ENCODE measurements around the gene IMMT.
A peak's percentile ranks its signal among the peaks of the same experiment; 100 is the strongest.

Gene IMMT

GRCh38 chr2:86138736-86139625 lies 56.3 kb downstream of the IMMT start:
- no peak for DNase-seq

- no peak for DNase-seq
Measured at GRCh38 chr2:86136141-86136540, 59.1 kb downstream of the IMMT start.

GRCh38 chr2:86135653-86136052 lies 59.6 kb downstream of the IMMT start:
- no peak for DNase-seq

- DNase-seq, result no peak
Measured at GRCh38 chr2:86134709-86135108, 60.6 kb downstream of the IMMT start.

- DNase-seq, result no peak
Measured at GRCh38 chr2:86124683-86125082, 70.6 kb downstream of the IMMT start.

GRCh38 chr2:86123328-86123925 lies 71.8 kb downstream of the IMMT start:
- no peak for DNase-seq

- DNase-seq, result no peak
Measured at GRCh38 chr2:86118130-86118529, 77.1 kb downstream of the IMMT start.

- DNase-seq, result no peak
Measured at GRCh38 chr2:86107031-86107430, 88.2 kb downstream of the IMMT start.

- DNase-seq, result peak; percentile 95
Measured at GRCh38 chr2:86105969-86106945, 89.0 kb downstream of the IMMT start, which contains the start of gene PTCD3. TSS of gene PTCD3 (plus strand) at chr2:86106235. CDS start at chr2:86106248, 13 bp downstream.

GRCh38 chr2:86105252-86105968 lies 89.9 kb downstream of the IMMT start, which contains the start of gene POLR1A:
TSS of gene POLR1A (minus strand) at chr2:86105886. CDS start at chr2:86105776, 110 bp downstream.
- peak; percentile 77 for DNase-seq

GRCh38 chr2:86102157-86102556 lies 93.1 kb downstream of the IMMT start:
- DNase-seq, result no peak

GRCh38 chr2:86097913-86098312 lies 97.3 kb downstream of the IMMT start:
- DNase-seq, result no peak

GRCh38 chr2:86097114-86097896 lies 98.0 kb downstream of the IMMT start:
- DNase-seq, result no peak

GRCh38 chr2:86094229-86094628 lies 101.0 kb downstream of the IMMT start:
- DNase-seq, result no peak

Measured in stimulated activated CD4-positive, alpha-beta T cell treated with anti-CD3 and anti-CD28 coated beads, Interleukin-4, amount 100 ng/mL, for 1 hour (primary cell).